ENCODE data around the gene STK32C. TPM values are rescaled to one million over a fixed set of nuclear protein-coding genes. Genes with fewer than 3 reads are reported as not detected.
"Not testable (repeated sequence)": the region's sequence is repeated elsewhere in the genome, so short reads cannot be mapped to it uniquely, and the experiment has no call there.

Gene STK32C
- total RNA-seq, 1 donor from 2014 or later = 9.4 TPM

DNA sequence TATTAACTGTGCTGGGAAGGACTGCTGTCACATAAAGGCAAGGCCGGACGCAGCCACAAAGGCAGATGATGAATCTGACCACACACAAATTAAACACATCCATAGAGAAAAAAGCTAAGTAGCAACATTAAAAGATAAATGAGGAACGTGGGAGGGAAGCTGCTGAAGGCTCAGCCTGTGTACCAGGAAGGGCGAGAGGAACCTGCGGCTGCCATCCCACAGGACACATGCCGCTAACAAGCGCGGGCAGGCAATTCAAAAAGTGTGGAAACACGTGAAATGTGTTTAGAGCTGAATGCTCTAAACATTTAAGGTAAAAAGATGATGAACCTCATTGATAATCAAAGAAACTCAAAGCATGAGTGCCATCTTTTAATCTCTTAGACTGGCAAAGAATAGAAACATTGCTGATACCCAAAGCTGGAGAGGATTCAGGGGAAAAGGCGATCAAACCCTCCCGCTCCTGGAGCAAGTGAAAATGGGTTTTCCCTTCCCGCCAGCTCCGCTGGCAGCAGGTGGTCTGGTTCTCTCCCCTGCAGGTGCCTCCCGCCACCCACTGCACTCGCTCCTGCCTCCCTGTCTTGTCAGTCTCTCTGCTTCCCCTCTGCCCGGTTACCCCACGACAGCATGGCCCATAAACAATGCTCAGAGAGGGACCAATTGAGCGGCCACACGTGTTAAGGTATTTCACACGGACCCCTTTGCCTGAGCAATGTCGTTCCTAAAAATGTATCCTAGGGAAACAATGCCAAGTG lies 4.2 kb downstream of the STK32C start:
- intact Hi-C loops (cut with micrococcal nuclease) = no loop called here

- intact Hi-C loops (cut with micrococcal nuclease) = no loop called here
Observed at GRCh38 chr10:132302421-132303310, 5.1 kb downstream of the STK32C start.

GRCh38 chr10:132301371-132302330 lies 6.1 kb downstream of the STK32C start:
- intact Hi-C loops (cut with micrococcal nuclease) = no loop called here

- intact Hi-C loops (cut with micrococcal nuclease) = no loop called here
Observed at GRCh38 chr10:132300582-132300981, 7.2 kb downstream of the STK32C start.

DNA sequence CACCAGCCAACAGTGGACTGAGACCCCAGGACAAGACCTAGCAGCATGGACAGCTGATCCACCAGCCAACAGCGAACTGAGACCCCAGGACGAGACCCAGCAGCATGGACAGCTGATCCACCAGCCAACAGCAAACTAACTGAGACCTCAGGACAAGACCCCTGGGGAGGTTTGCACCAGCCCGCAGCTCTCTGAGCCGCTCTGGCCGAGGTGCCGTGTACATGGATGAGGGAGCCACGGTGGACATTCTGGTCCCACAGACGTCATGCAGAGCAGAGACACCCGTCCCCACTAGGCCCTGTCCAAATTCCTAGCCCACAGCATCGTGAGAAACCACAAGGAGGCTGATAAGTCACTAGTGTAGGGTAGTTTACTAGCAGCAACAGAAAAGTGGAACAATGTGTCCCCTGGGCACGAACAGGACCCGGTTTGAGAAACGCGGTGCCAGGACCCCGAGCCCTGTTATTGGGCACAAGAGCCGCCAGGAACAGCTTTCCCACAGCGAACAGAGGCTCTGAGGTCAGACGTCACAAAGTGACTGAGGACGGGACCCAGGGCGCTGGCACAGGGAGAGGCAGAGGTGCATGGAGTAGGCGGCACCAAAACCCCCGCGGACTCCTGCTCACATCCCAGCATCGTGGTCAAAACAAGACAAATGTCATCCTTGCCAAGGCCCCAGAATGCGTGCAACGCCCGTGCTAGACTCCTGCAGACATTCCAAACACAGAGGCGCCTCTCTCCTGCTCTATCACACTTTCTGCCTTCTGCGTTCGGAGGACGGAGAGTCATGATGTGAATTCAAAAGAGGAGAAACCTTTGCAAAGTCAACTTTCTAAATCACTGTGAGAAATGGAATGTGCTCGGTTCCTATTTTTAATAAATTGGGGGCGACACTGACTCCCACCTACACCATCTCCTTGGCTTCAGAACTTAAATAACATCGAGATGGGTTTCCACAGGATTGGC lies 8.1 kb downstream of the STK32C start:
- intact Hi-C loops (cut with micrococcal nuclease) = no loop called here

DNA sequence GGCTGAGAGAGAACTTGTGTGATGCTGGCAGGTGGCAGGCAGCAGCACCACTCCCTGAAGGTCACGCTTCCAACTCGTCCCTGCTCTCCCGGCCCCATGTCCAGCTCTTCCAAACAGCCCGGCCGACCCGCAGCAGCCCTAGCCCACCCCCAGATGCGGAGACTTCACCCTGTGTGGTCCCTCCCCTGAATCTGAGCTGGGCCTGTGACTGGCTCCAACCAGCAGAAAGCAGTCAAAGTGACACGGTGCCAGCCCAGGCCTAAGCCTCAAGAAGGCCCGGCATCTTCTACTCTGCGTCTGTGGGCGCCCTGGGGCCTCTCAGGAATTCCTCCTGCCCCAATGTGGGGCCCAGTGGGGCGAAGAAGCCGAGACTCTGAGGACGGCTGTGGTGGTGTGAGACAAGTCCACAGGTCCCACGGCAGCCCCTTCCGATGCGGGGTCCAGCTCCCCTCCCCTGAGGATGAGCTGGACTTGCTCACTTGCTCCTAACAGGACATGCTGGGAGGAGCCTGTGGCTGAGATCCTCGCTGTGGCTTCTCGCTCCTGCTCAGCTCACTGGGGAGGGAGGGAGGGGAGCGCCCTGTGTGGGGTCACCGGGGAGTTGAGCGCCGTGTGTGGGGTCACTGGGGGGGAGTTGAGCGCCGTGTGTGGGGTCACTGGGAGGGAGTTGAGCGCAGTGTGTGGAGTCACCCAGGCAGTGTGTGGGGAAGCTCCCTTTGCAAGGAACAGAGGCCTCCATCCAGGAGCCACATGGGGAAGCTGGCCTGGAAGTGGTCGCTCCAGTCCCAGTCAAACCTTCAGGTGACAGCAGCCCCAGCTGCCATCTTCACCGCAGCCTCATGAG lies 9.5 kb downstream of the STK32C start:
- intact Hi-C loops (cut with micrococcal nuclease) = no loop called here

DNA sequence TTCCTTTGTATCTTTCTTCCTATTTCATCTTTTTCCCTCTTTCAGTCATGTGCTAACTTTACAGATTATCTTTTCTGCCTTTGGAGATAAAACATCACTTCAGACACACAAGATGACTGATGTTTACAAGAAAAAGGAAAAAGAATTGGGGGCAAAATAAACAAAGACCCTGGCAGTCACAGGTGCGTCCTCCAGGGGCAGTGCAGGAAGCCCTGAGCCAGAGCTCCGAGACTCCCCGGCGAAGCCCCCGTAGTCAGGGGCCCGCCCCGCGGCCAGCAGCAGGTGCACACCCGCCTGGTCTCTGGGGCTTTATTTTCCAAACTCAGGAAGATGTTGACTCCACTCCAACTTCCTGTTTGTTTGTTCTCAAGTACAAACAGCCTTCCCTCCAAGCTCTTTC lies 10.2 kb downstream of the STK32C start:
- intact Hi-C loops (cut with micrococcal nuclease) = no loop called here

DNA sequence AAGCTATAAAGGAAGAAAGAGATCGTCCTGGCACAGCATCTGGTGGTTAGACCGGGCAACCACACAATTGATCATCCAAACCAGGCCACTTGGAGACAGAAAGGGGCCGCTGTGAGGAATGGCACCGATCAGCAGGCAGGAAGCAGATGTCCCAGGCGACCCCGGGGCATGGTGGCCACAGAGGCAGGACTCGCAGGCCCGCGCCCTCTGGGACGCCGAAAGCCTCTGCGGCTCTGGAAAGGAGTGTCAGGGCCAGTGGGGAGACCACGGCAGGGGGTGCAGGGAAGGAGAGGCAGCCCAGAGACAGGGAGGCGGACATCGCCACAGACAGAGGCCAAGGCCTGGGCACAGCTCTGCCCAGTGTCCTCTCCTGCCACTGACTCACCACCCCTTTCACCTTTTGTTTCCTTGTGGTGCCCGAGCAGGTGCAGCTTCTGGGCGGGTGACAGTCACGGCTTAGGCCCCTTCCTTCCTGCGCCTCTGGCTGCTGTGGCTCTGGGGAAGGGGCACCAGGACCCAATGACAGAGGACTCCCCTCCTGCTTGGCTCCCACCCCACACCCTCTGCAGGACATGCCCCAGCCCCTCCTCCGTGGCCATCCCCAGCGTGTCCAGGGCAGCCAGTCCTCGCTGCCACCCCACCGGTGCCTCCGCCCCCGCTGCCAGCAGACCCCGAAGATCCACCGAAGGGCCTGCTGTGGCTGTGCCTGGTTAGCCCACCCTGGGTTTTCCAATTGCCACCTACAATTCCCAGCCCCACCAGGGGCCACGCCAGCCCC lies 10.9 kb downstream of the STK32C start:
- intact Hi-C loops (cut with micrococcal nuclease) = no loop called here

DNA sequence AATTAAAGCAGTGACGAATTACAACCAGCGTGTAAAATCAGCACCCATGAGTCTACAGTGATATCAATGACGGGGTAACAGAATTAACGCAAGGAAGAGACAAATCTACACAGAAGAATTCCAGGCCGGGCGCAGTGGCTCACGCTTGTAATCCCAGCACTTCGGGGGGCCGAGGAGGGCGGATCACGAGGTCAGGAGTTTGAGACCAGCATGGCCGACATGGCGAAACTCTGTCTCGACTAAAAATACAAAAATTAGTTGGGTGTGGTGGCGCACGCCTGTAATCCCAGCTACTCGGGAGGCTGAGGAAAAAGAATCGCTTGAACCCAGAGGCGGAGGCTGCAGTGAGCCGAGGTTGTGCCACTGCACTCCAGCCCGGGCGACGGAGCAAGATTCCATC lies 12.3 kb downstream of the STK32C start:
- intact Hi-C loops (cut with micrococcal nuclease) = not testable (repeated sequence)

DNA sequence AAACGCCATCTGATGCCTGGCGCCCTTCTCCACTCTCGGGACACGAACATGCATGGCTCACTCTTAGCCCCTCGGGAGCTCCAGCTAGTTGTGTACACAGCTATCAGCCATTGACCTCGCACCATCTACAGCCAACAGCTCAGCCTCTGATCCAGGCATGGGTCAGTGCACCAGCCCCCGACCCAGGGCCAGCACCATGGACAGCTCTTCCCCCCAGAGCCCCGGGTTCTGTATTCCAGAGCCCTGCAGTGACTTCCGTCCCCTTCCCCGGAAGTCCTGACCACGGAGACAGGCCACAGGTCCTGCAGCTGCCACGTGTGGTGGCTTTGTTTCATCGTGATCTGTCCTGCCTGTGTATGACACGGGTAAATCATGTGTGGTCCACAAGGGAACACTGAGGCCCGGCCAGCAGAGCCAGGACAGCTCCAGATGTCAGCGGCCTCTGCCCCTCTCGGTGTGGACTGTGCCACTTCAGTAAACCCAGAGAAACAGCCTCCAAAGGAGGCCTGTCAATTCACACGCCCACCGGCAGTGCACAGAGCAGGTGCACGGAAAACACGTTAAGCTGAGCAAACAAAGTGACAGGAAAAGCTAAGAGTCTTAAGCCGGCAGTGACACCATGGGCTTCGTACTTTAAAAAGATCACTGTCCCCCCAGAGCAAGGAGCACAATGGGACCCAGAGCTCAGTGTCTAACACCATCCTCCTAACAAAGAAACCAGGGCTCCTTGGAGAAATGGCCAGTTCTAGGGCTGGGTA lies 13.0 kb downstream of the STK32C start:
- intact Hi-C loops (cut with micrococcal nuclease) = no loop called here

DNA sequence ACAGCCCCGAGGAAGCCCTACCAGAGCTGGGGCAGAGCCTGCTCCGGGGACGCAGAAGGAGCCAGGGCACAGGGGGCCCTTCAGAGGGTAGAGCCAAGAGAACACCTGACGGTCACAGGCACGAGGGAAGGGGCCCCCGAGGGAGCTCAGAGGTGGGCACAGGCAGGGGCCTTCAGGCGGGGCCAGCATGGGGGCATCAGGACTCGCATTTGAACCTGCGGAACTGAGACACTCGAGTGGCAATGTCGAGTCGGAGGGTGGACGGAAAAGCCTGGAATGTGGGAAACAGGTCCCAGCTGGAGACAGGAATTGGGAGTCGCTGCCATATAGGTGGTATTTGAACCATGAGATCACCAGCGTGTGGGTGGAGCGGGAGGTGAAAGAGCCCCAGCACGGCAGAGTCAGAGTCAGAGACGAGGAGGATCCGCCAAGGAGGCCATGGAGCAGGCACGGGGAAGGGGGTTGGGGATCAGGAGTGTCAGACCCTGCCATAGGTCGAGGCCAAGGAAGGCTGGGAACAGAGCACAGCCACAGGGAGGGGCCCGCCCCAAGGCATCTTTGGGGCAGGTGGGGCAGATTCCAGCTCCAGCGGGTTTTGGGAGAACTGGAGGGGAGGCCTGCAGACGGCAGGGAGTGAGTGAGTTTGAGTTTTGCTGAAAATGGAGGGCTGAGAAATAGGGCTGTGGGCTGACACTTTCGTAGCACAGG lies 13.8 kb downstream of the STK32C start:
- intact Hi-C loops (cut with micrococcal nuclease) = no loop called here

- intact Hi-C loops (cut with micrococcal nuclease) = no loop called here
Observed at GRCh38 chr10:132293201-132293812, 14.4 kb downstream of the STK32C start.

GRCh38 chr10:132292287-132293200 lies 15.2 kb downstream of the STK32C start:
- intact Hi-C loops (cut with micrococcal nuclease) = no loop called here

- intact Hi-C loops (cut with micrococcal nuclease) = no loop called here
Observed at GRCh38 chr10:132291826-132292225, 15.9 kb downstream of the STK32C start.

- intact Hi-C loops (cut with micrococcal nuclease) = no loop called here
Observed at GRCh38 chr10:132290631-132291030, 17.1 kb downstream of the STK32C start.

DNA sequence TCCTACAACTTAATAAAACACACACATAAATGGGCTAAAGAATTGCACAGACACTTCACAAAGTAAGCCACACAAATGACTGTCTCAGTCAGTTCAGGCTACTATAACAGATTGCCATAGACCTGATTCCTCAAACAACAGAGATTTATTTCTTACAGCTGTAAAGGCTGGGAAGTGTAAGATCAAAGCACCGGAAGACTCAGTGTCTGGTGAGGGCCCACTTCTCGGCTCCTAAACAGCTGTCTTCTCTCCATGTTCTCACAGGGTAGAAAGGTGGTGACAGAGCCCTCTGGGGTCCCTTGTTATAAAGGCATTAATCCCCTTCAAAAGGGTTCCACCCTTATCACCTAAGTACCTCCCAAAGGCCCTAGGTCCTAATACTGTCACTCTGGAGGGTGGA lies 18.3 kb downstream of the STK32C start:
- intact Hi-C loops (cut with micrococcal nuclease) = no loop called here

Measured in T-helper 1 cell treated with Interleukin-12 subunit alpha and Interleukin-12 subunit beta and Interleukin-4 antibody, amounts not matched to agents 30 ng/mL and 1 ng/mL, for 36 hours (primary cell).